Measurements from ENCODE around the gene SCRN1.

Gene SCRN1

GRCh38 chr7:29989257-29989995 lies at the start of gene SCRN1:
SCRN1 (minus strand) TSS chr7:29989801; CDS start chr7:29969067, 20,734 bp downstream.
- DNase-seq: peak; percentile 31

DNA sequence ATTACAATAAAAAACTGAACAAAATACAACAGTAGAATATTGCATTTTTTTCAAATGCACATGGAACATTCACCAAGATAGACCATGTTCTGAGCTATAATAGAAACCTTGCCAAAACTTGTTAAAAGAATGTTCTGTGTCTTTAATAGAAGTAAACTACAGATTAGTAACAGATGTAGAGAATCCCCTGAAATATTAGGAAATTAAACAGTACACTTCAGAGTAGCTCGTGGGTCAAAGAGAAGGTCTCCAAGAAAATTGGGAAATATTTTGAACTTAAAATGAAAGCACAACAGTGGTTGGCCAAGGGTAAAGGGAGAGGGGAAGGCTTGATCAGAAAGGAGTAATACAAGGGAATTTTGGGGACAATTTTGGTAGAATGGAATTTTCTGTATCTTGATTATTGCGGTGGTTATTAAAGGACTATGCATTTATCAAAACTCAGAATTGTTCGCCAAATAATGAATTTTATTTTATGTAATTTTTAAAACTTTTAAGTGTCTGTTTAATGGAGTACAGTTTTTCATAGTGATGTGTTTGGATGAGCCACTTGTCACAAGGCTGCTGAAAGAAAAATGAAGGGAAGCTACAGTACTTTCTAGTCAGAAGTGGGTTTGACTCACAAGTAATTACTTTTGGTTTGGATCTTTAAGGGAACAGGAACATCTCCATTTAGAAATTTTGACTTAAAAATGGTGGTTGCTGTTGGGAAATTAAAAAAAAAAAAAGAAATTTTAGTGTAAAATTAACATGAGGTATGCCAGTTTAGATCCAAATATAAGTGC lies 48.8 kb upstream of the SCRN1 start:
- DNase-seq: no peak

DNA sequence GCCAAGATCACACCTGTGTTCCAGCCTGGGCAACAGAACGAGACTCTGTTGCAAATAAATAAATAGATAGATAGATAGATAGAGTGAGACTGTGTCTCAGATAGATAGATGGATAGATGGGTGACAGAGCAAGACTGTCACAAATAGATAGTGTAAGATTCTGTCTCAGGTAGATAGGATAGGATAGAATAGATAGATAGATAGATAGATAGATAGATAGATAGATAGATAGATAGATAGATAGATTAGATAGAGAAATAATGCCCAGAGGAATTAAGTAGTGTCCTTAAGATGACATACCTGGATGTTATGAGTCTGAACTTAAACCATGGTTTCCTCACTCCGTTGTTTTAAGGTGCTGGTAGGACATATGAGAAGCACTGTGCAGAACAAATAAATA lies 46.6 kb upstream of the SCRN1 start:
- DNase-seq: no peak

DNA sequence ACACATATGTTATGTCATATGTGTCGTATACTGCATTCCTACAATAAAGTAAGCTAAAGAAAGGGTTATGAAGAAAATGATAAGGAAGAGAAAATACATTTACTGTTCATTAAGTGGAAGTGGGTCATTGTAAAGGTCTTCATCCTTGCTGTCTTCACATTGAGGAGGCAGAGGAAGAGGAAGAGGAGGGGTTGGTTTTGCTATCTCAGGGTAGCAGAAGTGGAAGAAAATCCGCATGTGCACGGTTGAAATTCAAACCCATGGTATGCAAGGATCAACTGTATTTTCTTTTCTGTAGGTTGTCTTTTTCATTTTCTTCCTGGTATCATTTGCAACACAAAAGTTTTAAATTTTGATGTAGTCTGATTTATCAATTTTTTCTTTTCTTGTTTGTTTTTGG lies 44.9 kb upstream of the SCRN1 start:
- no peak for DNase-seq

DNA sequence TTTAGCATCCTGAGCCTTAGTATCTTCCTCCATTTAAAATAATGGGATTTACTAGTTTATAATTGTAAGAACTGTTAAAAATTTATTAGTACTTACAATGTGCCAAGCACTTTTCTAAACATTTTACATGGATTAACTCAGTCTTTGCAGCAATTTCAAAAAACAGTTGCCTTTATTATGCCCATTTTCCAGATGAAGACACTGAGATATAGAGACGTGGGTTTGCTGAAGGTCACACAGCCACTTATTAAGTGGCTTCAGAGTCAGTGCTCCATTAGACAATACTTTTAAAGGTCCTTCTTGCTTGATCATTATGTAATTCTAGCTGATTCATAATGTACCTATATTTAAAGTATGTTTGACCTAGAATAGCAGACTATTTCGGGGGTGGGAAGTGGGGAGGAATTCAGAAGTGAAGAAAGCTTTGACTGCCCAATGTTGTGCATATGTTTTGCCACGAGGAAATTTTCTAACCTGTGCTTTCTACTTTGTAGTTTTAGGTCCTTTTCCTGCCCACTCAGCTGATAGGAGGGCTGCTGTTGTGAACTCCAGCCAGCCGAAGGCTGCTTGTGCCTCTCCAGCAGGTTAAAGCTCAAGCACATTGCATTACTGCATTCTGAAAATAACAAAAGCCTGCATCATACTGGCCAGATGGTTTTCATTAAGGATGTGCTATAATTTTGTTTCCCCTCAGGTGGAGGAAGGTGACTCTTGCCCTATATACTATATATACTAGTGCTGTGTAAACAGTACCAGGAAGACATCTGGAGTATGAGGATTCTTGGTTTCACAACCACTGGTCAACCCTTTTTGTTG lies 42.9 kb upstream of the SCRN1 start:
- no peak for DNase-seq

- no peak for DNase-seq
Measured at GRCh38 chr7:30029696-30030095, 40.1 kb upstream of the SCRN1 start.

- DNase-seq: peak; percentile 49
Measured at GRCh38 chr7:30028749-30029635, 39.4 kb upstream of the SCRN1 start.

DNA sequence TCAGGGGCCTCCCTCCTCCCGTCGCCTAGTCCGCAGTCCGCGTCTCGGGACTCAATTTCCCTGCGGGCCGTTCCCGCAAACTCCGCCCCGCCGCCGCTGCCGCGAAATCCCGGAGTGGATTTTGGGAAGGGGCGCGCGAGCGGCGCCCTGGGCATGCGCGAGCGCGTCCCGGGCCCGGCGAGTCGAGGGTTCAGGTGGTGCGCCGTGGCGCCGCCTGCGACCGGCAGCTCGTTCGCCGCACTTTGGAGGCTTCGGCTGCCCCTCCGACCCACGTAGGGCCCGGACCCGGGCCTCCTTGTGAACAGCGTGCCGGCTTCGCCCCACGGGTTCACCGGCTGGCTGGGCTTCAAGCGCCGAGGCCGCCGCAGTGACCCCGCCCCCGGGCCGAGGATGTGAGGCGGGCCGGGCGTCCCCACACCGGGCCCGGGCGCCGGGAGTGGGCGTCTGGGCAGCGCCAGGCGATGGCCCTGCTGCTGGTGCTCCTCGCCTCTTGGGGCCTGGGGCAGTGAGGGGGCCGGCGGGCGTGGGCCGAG lies 38.7 kb upstream of the SCRN1 start, which contains the start of gene PLEKHA8:
TSS of gene PLEKHA8 (plus strand) at position 197 of the 533 bp plus-strand sequence. CDS start 351 bp downstream, outside the sequence.
- peak; percentile 94 for DNase-seq

- no peak for DNase-seq
Measured at GRCh38 chr7:30027740-30028215, 38.2 kb upstream of the SCRN1 start.

GRCh38 chr7:30027065-30027456 lies 37.5 kb upstream of the SCRN1 start:
- no peak for DNase-seq

GRCh38 chr7:30026229-30027064 lies 36.8 kb upstream of the SCRN1 start, which contains the start of gene FKBP14:
FKBP14 (minus strand) TSS chr7:30026702; CDS start chr7:30026508, 194 bp downstream.
- peak; percentile 91 for DNase-seq

DNA sequence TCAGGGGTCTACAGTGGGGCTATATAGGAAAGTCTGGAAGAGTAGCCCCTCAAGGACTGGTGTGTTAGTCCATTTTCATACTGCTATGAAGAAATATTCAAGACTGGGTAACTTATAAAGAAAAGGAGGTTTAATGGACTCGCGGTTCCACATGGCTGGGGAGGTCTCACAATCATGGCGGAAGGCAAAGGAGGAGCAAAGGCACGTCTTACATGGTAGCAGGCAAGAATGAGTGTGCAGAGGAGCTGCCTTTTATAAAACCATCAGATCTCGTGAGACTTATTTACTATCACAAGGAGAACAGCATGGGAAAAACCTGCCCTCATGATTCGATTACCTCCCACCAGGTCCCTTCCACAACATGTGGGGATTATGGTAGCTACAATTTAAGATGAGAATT lies 33.9 kb upstream of the SCRN1 start:
- DNase-seq: no peak

DNA sequence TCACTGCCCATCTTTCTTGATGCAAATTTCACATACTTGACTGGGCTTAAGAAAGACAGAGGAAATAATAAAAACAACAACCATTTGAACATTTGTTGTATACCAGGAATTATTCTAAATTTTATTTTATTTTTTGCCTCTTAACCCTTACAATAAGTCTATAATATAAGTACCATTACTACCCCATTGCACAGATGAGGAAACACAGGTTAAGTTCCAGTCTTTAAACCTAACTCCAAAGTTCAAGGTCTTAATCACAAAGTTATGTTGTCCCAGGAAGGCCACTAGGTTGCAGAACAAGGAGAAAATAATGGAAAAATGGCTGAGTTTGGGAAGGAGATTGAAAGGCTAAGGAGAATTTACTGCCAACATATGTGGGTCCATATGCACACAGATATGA lies 33.4 kb upstream of the SCRN1 start:
- DNase-seq: no peak

DNA sequence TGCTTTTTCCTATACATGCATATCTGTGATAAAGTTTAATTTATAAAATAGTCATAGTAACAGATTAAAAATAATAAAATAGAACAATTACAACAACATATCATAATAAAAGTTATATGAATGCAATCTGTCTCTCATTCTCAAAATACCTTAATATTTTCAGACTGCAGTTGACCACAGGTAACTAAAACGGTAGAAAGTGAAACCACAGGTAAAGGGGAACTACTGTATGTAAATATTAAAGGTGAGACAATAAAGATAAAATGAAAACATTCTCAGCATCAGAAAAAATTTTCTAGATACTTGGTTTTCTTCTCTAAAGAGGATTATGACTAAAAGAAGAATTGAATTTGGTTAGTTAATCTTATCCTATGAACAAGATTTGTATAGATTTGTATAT lies 30.9 kb upstream of the SCRN1 start:
- no peak for DNase-seq

GRCh38 chr7:30019960-30020359 lies 30.4 kb upstream of the SCRN1 start:
- no peak for DNase-seq

DNA sequence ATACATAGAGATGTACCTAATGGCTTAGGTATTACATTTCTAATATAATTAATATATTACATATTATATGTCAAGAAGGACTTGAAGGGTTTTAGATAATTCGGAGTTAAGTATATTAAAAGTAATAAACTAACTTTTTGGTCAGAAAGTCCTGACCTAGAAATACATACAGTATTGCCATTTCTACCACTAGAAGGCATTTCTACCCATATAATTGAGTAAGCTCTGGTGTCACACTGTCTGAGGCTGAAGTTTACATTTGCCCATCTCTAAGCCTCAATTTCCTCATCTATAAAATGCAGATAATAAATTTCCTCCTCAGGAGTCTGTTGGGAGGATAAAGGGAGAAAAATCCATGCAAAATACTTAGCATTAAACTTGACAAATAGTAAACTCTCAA lies 29.8 kb upstream of the SCRN1 start:
- DNase-seq: no peak

GRCh38 chr7:30018451-30018850 lies 28.9 kb upstream of the SCRN1 start:
- no peak for DNase-seq

- no peak for DNase-seq
Measured at GRCh38 chr7:30012757-30013156, 23.2 kb upstream of the SCRN1 start.

- DNase-seq: no peak
Measured at GRCh38 chr7:30010021-30010420, 20.4 kb upstream of the SCRN1 start.

- no peak for DNase-seq
Measured at GRCh38 chr7:30005464-30005863, 15.9 kb upstream of the SCRN1 start.

DNA sequence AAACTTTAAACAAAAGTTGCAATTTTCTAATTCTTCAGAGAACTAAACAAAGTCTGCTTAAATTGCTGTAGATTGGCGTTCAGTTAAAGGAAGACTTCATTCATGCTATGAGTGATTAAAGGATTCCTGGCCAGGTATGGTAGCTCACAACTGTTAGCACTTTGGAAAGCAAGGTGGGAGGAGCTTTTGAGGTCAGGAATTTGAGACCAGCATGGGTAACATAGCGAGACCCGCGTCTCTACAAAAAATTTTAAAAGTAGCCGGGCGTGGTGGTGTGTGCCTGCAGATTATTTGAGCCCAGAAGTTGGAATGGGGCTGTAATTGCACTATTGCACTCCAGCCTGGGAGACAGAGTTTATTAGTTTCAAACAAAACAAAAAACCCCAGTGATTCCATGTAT lies 13.5 kb upstream of the SCRN1 start:
- DNase-seq: no peak
